ENCODE measurements around the gene VIL1.

The VIL1 gene

GRCh38 chr2:218383892-218384519, 34.9 kb upstream of the VIL1 start:
- TF ChIP-seq EP300 (IDR thresholded peaks at IDR 0.05; ENCODE audit: borderline replicate concordance) (no peak), CEBPB (IDR thresholded peaks at IDR 0.05) (no peak), TCF12 (IDR thresholded peaks at IDR 0.05; ENCODE audit: low read depth) (no peak), FOXM1 (IDR thresholded peaks at IDR 0.05; ENCODE audit: borderline replicate concordance, low read depth) (no peak), TEAD4 (IDR thresholded peaks at IDR 0.05) (no peak), YY1 (IDR thresholded peaks at IDR 0.05; ENCODE audit: low read depth) (no peak), TAF1 (IDR thresholded peaks at IDR 0.05; ENCODE audit: low read depth) (no peak), USF1 (IDR thresholded peaks at IDR 0.05) (no peak), RAD21 (IDR thresholded peaks at IDR 0.05; ENCODE audit: low read depth) (no peak), EGR1 (IDR thresholded peaks at IDR 0.05) (no peak), REST (IDR thresholded peaks at IDR 0.05; ENCODE audit: low read depth) (no peak), CREB1 (IDR thresholded peaks at IDR 0.05; ENCODE audit: low read depth) (no peak)

GRCh38 chr2:218384975-218385374, 33.9 kb upstream of the VIL1 start:
- no peak for TF ChIP-seq NFIC (IDR thresholded peaks at IDR 0.05)
- TF ChIP-seq MAX (IDR thresholded peaks at IDR 0.05), result no peak
- no peak for TF ChIP-seq TAF1 (IDR thresholded peaks at IDR 0.05; ENCODE audit: low read depth)
- no peak for TF ChIP-seq YY1 (IDR thresholded peaks at IDR 0.05; ENCODE audit: low read depth)
- no peak for TF ChIP-seq TCF12 (IDR thresholded peaks at IDR 0.05; ENCODE audit: low read depth)
- no peak for TF ChIP-seq REST (IDR thresholded peaks at IDR 0.05; ENCODE audit: low read depth)
- no peak for TF ChIP-seq USF1 (IDR thresholded peaks at IDR 0.05)

- TF ChIP-seq YY1 (IDR thresholded peaks at IDR 0.05; ENCODE audit: low read depth), result no peak
- TF ChIP-seq CREB1 (IDR thresholded peaks at IDR 0.05; ENCODE audit: low read depth), result no peak
- TF ChIP-seq USF1 (IDR thresholded peaks at IDR 0.05), result no peak
- no peak for TF ChIP-seq MAX (IDR thresholded peaks at IDR 0.05)
- no peak for TF ChIP-seq FOXM1 (IDR thresholded peaks at IDR 0.05; ENCODE audit: borderline replicate concordance, low read depth)
- no peak for TF ChIP-seq RAD21 (IDR thresholded peaks at IDR 0.05; ENCODE audit: low read depth)
- no peak for TF ChIP-seq TCF12 (IDR thresholded peaks at IDR 0.05; ENCODE audit: low read depth)
These were observed 32.2 kb upstream of the VIL1 start for GRCh38 chr2:218386505-218387368.

GRCh38 chr2:218387369-218388194, 31.3 kb upstream of the VIL1 start:
- no peak for TF ChIP-seq FOXM1 (IDR thresholded peaks at IDR 0.05; ENCODE audit: borderline replicate concordance, low read depth)
- TF ChIP-seq NFIC (IDR thresholded peaks at IDR 0.05), result peak; percentile 45; the same call in 1 of the 2 replicates
- TF ChIP-seq MAX (IDR thresholded peaks at IDR 0.05), result peak; percentile 46
- TF ChIP-seq YY1 (IDR thresholded peaks at IDR 0.05; ENCODE audit: low read depth), result peak; percentile 26; the same call in 1 of the 2 replicates

Measured in Ishikawa (cell line).